HL-60 (cell line): ENCODE data around the gene SGPP2.

ENCODE experiments used
- GABPA ChIP-seq: IDR thresholded peaks from 2 replicates; pipeline ENCODE4 v1.6.1; 2012; ENCODE audit warnings: low read depth
- POLR2AphosphoS5 ChIP-seq: IDR thresholded peaks from 2 replicates; pipeline ENCODE4 v1.6.1; 2012; ENCODE audit warnings: low read depth
- TF ChIP-seq, protein P1 (sequence below): IDR thresholded peaks from one replicate; pipeline ENCODE4 v1.5.1; 2011; ENCODE audit warnings: low read length, control low read depth, inconsistent platforms; ENCODE audit not compliant: insufficient read depth

DNA sequence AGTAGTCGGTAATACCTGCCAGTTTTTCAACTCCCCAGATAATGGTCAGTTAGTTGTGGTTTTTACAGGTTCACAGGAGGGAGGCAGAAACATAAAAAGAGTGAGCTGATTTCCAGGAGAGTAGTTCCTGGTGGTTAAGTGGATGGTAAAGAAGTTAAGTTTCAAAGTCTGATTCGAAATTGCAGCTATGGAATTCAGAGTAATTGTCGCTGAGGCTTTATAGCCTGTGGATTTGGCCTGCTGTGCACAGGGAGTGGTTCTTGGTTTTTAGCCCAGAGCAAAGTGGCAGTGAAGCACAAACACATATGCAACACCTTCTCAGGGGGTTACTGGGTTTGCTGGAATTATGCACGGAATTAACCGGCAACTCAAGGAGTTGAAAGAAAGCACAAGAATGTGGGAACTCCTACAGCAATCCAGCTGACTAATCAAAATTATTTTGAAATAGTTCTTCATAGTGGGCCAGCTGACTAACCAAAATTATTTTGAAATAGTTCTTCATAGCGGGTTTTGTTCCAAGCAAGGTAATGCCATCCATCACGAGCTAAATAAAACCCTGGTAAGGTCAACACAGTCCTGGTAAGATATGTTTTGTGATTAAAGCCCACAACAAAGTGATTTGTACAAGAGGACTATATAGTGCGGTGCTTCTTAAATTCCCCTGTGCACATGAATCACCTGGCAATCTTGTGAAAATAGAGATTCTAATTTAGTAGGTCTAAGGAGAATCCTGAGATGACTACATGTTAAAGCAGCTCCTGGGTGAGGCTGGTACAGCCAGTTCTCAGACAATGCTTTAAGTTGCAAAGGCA is 94.4 kb downstream of the SGPP2 start:
- TF ChIP-seq, protein P1, sequence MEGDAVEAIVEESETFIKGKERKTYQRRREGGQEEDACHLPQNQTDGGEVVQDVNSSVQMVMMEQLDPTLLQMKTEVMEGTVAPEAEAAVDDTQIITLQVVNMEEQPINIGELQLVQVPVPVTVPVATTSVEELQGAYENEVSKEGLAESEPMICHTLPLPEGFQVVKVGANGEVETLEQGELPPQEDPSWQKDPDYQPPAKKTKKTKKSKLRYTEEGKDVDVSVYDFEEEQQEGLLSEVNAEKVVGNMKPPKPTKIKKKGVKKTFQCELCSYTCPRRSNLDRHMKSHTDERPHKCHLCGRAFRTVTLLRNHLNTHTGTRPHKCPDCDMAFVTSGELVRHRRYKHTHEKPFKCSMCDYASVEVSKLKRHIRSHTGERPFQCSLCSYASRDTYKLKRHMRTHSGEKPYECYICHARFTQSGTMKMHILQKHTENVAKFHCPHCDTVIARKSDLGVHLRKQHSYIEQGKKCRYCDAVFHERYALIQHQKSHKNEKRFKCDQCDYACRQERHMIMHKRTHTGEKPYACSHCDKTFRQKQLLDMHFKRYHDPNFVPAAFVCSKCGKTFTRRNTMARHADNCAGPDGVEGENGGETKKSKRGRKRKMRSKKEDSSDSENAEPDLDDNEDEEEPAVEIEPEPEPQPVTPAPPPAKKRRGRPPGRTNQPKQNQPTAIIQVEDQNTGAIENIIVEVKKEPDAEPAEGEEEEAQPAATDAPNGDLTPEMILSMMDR: no peak
- TF ChIP-seq POLR2AphosphoS5 (no peak), GABPA (no peak)
